Smooth muscle cell (in vitro differentiated cells): ENCODE results near the gene PRIM2. TPM values are rescaled to one million over a fixed set of nuclear protein-coding genes. Genes with fewer than 3 reads are reported as not detected.

ENCODE experiments used
- DNase-seq: peaks from one replicate; lab custom pipeline; 2025; ENCODE audit not compliant: unreplicated experiment; lab: John Stamatoyannopoulos, UW
- H2AFZ ChIP-seq: fragments of 200-600 bp; sonication (generic); 2 replicates; pipeline ENCODE4 v1.6.0; 2016; ENCODE audit warnings: antibody characterized with exemption, low read depth, mild to moderate bottlenecking
- H3F3A ChIP-seq: fragments of 200-600 bp; sonication (generic); 2 replicates; pipeline ENCODE4 v1.6.0; 2017; ENCODE audit warnings: antibody characterized with exemption, low read depth
- H3K27ac ChIP-seq: fragments of 200-600 bp; sonication (generic); 2 replicates; pipeline ENCODE4 v1.5.1; 2016; ENCODE audit warnings: low read depth, mild to moderate bottlenecking
- H3K27me3 ChIP-seq: fragments of 200-600 bp; sonication (generic); 2 replicates; pipeline ENCODE4 v1.6.1; 2016; ENCODE audit warnings: low read depth, mild to moderate bottlenecking
- H3K36me3 ChIP-seq: fragments of 200-600 bp; sonication (generic); 2 replicates; pipeline ENCODE4 v1.5.1; 2016; ENCODE audit warnings: low read depth
- H3K4me1 ChIP-seq: fragments of 200-600 bp; sonication (generic); 2 replicates; pipeline ENCODE4 v1.5.1; 2016; ENCODE audit warnings: low read depth
- H3K4me2 ChIP-seq: fragments of 200-600 bp; sonication (generic); 2 replicates; pipeline ENCODE4 v1.6.0; 2016; ENCODE audit warnings: mild to moderate bottlenecking
- H3K4me3 ChIP-seq: fragments of 200-600 bp; sonication (generic); 2 replicates; pipeline ENCODE4 v1.5.1; 2016; ENCODE audit warnings: mild to moderate bottlenecking
- H3K79me2 ChIP-seq: fragments of 200-600 bp; sonication (generic); 2 replicates; pipeline ENCODE4 v1.6.0; 2016; ENCODE audit warnings: low read depth, mild to moderate bottlenecking
- H3K9ac ChIP-seq: fragments of 200-600 bp; sonication (generic); 2 replicates; pipeline ENCODE4 v1.6.0; 2016; ENCODE audit warnings: low read depth
- H3K9me3 ChIP-seq: fragments of 200-600 bp; sonication (generic); replicated peaks from 2 replicates; pipeline ENCODE4 v1.5.1; 2016; ENCODE audit warnings: low read depth
- H4K20me1 ChIP-seq: fragments of 200-600 bp; sonication (generic); 2 replicates; pipeline ENCODE4 v1.6.0; 2016; ENCODE audit warnings: low read depth
- CTCF ChIP-seq: fragments of 200-600 bp; sonication (generic); IDR thresholded peaks from 2 replicates; pipeline ENCODE4 v1.5.1; 2017; ENCODE audit warnings: borderline replicate concordance, mild to moderate bottlenecking, antibody characterized with exemption; ENCODE audit not compliant: insufficient read depth, poor library complexity, severe bottlenecking
- WGBS: methylation state at CpG from one replicate; pipeline ENCODE4 v1.1.7; 2016; ENCODE audit warnings: low lambda C conversion rate; 5-methylcytosine and 5-hydroxymethylcytosine counted together
- polyA plus RNA-seq: library from polyadenylated mRNA; unstranded; fragments of >200 nt; fragmentation: Nextera tagmentation; extraction: Ambion mirVana; gene quantifications from 2 replicates; pipeline ENCODE4 v1.2.1, GENCODE V29; 2016
- total RNA-seq: library from RNA; depleted of rRNA; stranded (reverse); fragments of >200 nt; gene quantifications from 2 replicates; pipeline ENCODE4 v1.2.3, GENCODE V29; 2014

The PRIM2 gene
- total and polyA plus RNA-seq, 2 experiments from 2014 or later: 6.3 to 13.7 TPM

GRCh38 chr6:57276946-57277345 is 40.5 kb upstream of the PRIM2 start:
- no peak for DNase-seq
- H3K9me3 ChIP-seq: no peaks in the 10 kb centered on the region
- no peaks in the 10 kb centered on the region for H3K79me2 ChIP-seq
- H3K36me3 ChIP-seq: no peaks in the 10 kb centered on the region
- no peak overlapping the region for H3K27ac ChIP-seq
- peak overlapping the region; percentile 37 for H2AFZ ChIP-seq
- no peaks in the 10 kb centered on the region for H3K27me3 ChIP-seq
- H3K9ac ChIP-seq: no peak overlapping the region
- H3K4me1 ChIP-seq: peaks cover 13% of the 10 kb centered on the region
- peaks cover 10% of the 10 kb centered on the region for H3F3A ChIP-seq
- no peak overlapping the region for H3K4me2 ChIP-seq
- TF ChIP-seq CTCF: no peak
- no peak overlapping the region for H3K4me3 ChIP-seq
- no peaks in the 10 kb centered on the region for H4K20me1 ChIP-seq

GRCh38 chr6:57278570-57278969 is 38.9 kb upstream of the PRIM2 start:
- no peak for DNase-seq
- Histone ChIP-seq H3K4me3 (no peak overlapping the region), H3K4me2 (peak overlapping the region; percentile 58), H3K4me1 (peaks cover 19% of the 10 kb centered on the region), H4K20me1 (no peaks in the 10 kb centered on the region), H3K79me2 (no peaks in the 10 kb centered on the region), H3K9me3 (no peaks in the 10 kb centered on the region), H3K9ac (no peak overlapping the region), H3K36me3 (no peaks in the 10 kb centered on the region), H2AFZ (peak overlapping the region; percentile 5), H3K27ac (peak overlapping the region; percentile 4), H3K27me3 (no peaks in the 10 kb centered on the region), H3F3A (peaks cover 10% of the 10 kb centered on the region)
- no peak for TF ChIP-seq CTCF
- WGBS: 98% methylated on average over 2 of the region's 2 CpGs

- no peak for TF ChIP-seq CTCF
- H3K9ac ChIP-seq: no peak overlapping the region
- peak overlapping the region; percentile 5 for H2AFZ ChIP-seq
Observed at GRCh38 chr6:57279013-57279412, 38.4 kb upstream of the PRIM2 start.

GRCh38 chr6:57283106-57283505 is 34.3 kb upstream of the PRIM2 start:
- no peaks in the 10 kb centered on the region for H3K36me3 ChIP-seq
- H2AFZ ChIP-seq: no peak overlapping the region
- DNase-seq: no peak

More at GRCh38 chr6:57279013-57279412, 38.4 kb upstream of the PRIM2 start:
- WGBS: 58% methylated on average over 2 of the region's 2 CpGs
- Histone ChIP-seq H3K36me3 (no peaks in the 10 kb centered on the region), H3K27me3 (no peaks in the 10 kb centered on the region), H3K4me2 (peak overlapping the region; percentile 58), H3K4me3 (no peak overlapping the region), H3K4me1 (peaks cover 19% of the 10 kb centered on the region), H3K27ac (peak overlapping the region; percentile 4), H3F3A (peaks cover 10% of the 10 kb centered on the region), H3K9me3 (no peaks in the 10 kb centered on the region), H3K79me2 (no peaks in the 10 kb centered on the region), H4K20me1 (no peaks in the 10 kb centered on the region)
- DNase-seq: no peak

More at GRCh38 chr6:57283106-57283505, 34.3 kb upstream of the PRIM2 start:
- no peaks in the 10 kb centered on the region for H3K27me3 ChIP-seq
- TF ChIP-seq CTCF: no peak
- peaks cover 16% of the 10 kb centered on the region for H3K4me1 ChIP-seq
- peaks cover 10% of the 10 kb centered on the region for H3F3A ChIP-seq
- no peaks in the 10 kb centered on the region for H3K9me3 ChIP-seq
- no peaks in the 10 kb centered on the region for H3K79me2 ChIP-seq
- H4K20me1 ChIP-seq: no peaks in the 10 kb centered on the region
- no peak overlapping the region for H3K9ac ChIP-seq
- H3K27ac ChIP-seq: peak overlapping the region; percentile 58
- H3K4me3 ChIP-seq: no peak overlapping the region
- peak overlapping the region; percentile 42 for H3K4me2 ChIP-seq
